A549 (cell line): ENCODE data around the gene TFF2. TPM values are rescaled to one million over a fixed set of nuclear protein-coding genes. Genes with fewer than 3 reads are reported as not detected.

Source experiments
- ATAC-seq, 2 experiments: fragments of 200-7000 bp in 1 of 2; fragments of >200 bp in 1 of 2; cut with Nextera tagmentation in 1 of 2; cut with Tn5 transposase in 1 of 2; 3 replicates each; pipeline versions ENCODE4 v1.8.0 to v1.9.1; 2018 to 2020; ENCODE audit warnings: mild to moderate bottlenecking in 1 of 2, moderate library complexity in 1 of 2
- CTCF ChIA-PET: fragments of 300-600 bp; sonication (Branson Sonifier 250); formaldehyde crosslinking; extraction: SDS; loops from one replicate; lab custom pipeline; 2021; ENCODE audit warnings: antibody characterized with exemption, inconsistent platforms; lab: Yijun Ruan, JAX
- POLR2A ChIA-PET: fragments of 350-600 bp; formaldehyde crosslinking; extraction: SDS; loops from one replicate; lab custom pipeline; 2021; ENCODE audit warnings: antibody characterized with exemption, inconsistent platforms; lab: Yijun Ruan, JAX
- DNase-seq, 2 experiments: peaks; one replicate each; pipeline versions ENCODE4 v3.0.0 to v3.0.0-alpha.2; 2011 to 2016; ENCODE audit warnings: low read depth in 1 of 2, low spot score in 1 of 2
- FAIRE-seq: peaks from 2 replicates; lab custom pipeline; 2011; peaks lifted over from hg19 to GRCh38; lab: Jason Lieb, UNC
- H3K27ac ChIP-seq, 2 experiments: fragments of >200 bp; sonication (Bioruptor Twin); formaldehyde crosslinking; 3 replicates each; pipeline ENCODE4 v1.5.1; 2016 to 2017
- H3K4me1 ChIP-seq: fragments of >200 bp; sonication (Bioruptor Twin); formaldehyde crosslinking; 3 replicates; pipeline ENCODE4 v1.6.1; 2016
- H3K4me2 ChIP-seq: fragments of >200 bp; sonication (Bioruptor Twin); formaldehyde crosslinking; 3 replicates; pipeline ENCODE4 v1.6.1; 2016
- H3K4me3 ChIP-seq: fragments of >200 bp; sonication (Bioruptor Twin); formaldehyde crosslinking; 3 replicates; pipeline ENCODE4 v1.5.1; 2016
- H3K9me3 ChIP-seq: fragments of >200 bp; sonication (Bioruptor Twin); formaldehyde crosslinking; 3 replicates; pipeline ENCODE4 v1.6.1; 2016
- BHLHE40 ChIP-seq: IDR thresholded peaks from 2 replicates; pipeline ENCODE4 v1.6.1; 2012; ENCODE audit warnings: low read depth, low read length, inconsistent platforms
- CHD2 ChIP-seq: fragments of 150-350 bp; IDR thresholded peaks from 2 replicates; pipeline ENCODE4 v1.6.1; 2014; ENCODE audit warnings: low read length; ENCODE audit not compliant: partially characterized antibody
- CHD4 ChIP-seq: fragments of 200-600 bp; sonication (generic); IDR thresholded peaks from 2 replicates; pipeline ENCODE4 v1.6.1; 2016; ENCODE audit warnings: antibody characterized with exemption, mild to moderate bottlenecking, borderline replicate concordance
- CTCF ChIP-seq: fragments of >200 bp; sonication (Bioruptor Twin); formaldehyde crosslinking; IDR thresholded peaks from 3 replicates; pipeline ENCODE4 v1.5.1; 2016
- E2F6 ChIP-seq: IDR thresholded peaks from 2 replicates; pipeline ENCODE4 v1.6.1; 2012; ENCODE audit warnings: low read depth, borderline replicate concordance
- EHMT2 ChIP-seq: fragments of 200-600 bp; sonication (generic); IDR thresholded peaks from 2 replicates; pipeline ENCODE4 v1.6.1; 2016; ENCODE audit warnings: antibody characterized with exemption, low read depth, mild to moderate bottlenecking, moderate library complexity
- ELK1 ChIP-seq: fragments of 150-350 bp; IDR thresholded peaks from 2 replicates; pipeline ENCODE4 v1.6.1; 2014; ENCODE audit warnings: low read depth, mild to moderate bottlenecking, low read length
- FOSL2 ChIP-seq, 2 experiments: fragments of 450-650 bp in 1 of 2; fragments of >200 bp in 1 of 2; sonication (Bioruptor Twin) in 1 of 2; formaldehyde crosslinking; IDR thresholded peaks; 2 replicates each; pipeline versions ENCODE4 v1.5.0 to v1.6.1; 2016 to 2020; ENCODE audit warnings: mild to moderate bottlenecking in 1 of 2, moderate library complexity in 1 of 2
- FOXS1 ChIP-seq: fragments of 250-450 bp; sonication (Bioruptor Pico); IDR thresholded peaks from 2 replicates; pipeline ENCODE4 v1.5.0; 2020; ENCODE audit warnings: mild to moderate bottlenecking, moderate library complexity
- GATA3 ChIP-seq: IDR thresholded peaks from 2 replicates; pipeline ENCODE4 v1.6.1; 2012; ENCODE audit warnings: borderline replicate concordance
- HDAC2 ChIP-seq: fragments of 200-600 bp; sonication (generic); IDR thresholded peaks from 2 replicates; pipeline ENCODE4 v1.6.1; 2016
- HES2 ChIP-seq: fragments of >200 bp; sonication (Bioruptor Twin); formaldehyde crosslinking; IDR thresholded peaks from 2 replicates; pipeline ENCODE4 v1.6.1; 2016
- HMGXB4 ChIP-seq: fragments of 250-450 bp; sonication (Bioruptor Pico); IDR thresholded peaks from 2 replicates; pipeline ENCODE4 v1.5.0; 2021; ENCODE audit warnings: mild to moderate bottlenecking, moderate library complexity, borderline replicate concordance
- HOXB13 ChIP-seq: fragments of 250-450 bp; sonication (Bioruptor Pico); IDR thresholded peaks from 2 replicates; pipeline ENCODE4 v1.5.0; 2020; ENCODE audit warnings: low read depth, mild to moderate bottlenecking, moderate library complexity
- HOXB5 ChIP-seq: fragments of 250-450 bp; sonication (Bioruptor Pico); IDR thresholded peaks from 2 replicates; pipeline ENCODE4 v1.5.0; 2020; ENCODE audit warnings: mild to moderate bottlenecking, moderate library complexity
- MAZ ChIP-seq: fragments of 150-350 bp; IDR thresholded peaks from 2 replicates; pipeline ENCODE4 v1.6.1; 2014; ENCODE audit warnings: antibody characterized with exemption, low read depth, low read length, borderline replicate concordance
- NPAS2 ChIP-seq: fragments of 250-450 bp; sonication (Bioruptor Pico); IDR thresholded peaks from 2 replicates; pipeline ENCODE4 v1.8.0; 2022; ENCODE audit warnings: mild to moderate bottlenecking, moderate library complexity, borderline replicate concordance
- POLR2A ChIP-seq: IDR thresholded peaks from 2 replicates; pipeline ENCODE4 v1.6.1; 2012; ENCODE audit warnings: mild to moderate bottlenecking, low read length
- POLR2AphosphoS2 ChIP-seq: conservative IDR thresholded peaks from 2 replicates; pipeline ENCODE4 v1.6.1; 2012; ENCODE audit warnings: low read length, improper control_type of control experiment, inconsistent platforms
- REST ChIP-seq: fragments of 200-600 bp; sonication (generic); IDR thresholded peaks from 2 replicates; pipeline ENCODE4 v1.6.1; 2016; ENCODE audit warnings: antibody characterized with exemption, mild to moderate bottlenecking, moderate library complexity
- RFX5 ChIP-seq: fragments of 450-650 bp; IDR thresholded peaks from 2 replicates; pipeline ENCODE4 v1.7.1; 2014; ENCODE audit warnings: antibody characterized with exemption, mild to moderate bottlenecking, moderate library complexity
- RNF2 ChIP-seq: fragments of 200-600 bp; sonication (generic); IDR thresholded peaks from 2 replicates; pipeline ENCODE4 v1.6.1; 2016; ENCODE audit warnings: low read depth, mild to moderate bottlenecking, antibody characterized with exemption, moderate library complexity, borderline replicate concordance
- SREBF2 ChIP-seq: fragments of 450-650 bp; IDR thresholded peaks from 2 replicates; pipeline ENCODE4 v1.6.1; 2014; ENCODE audit warnings: mild to moderate bottlenecking, moderate library complexity
- TFCP2L1 ChIP-seq: fragments of 250-450 bp; sonication (Bioruptor Pico); IDR thresholded peaks from 2 replicates; pipeline ENCODE4 v1.5.0; 2021; ENCODE audit warnings: mild to moderate bottlenecking
- USF2 ChIP-seq: fragments of 450-650 bp; IDR thresholded peaks from 2 replicates; pipeline ENCODE4 v1.6.1; 2014; ENCODE audit warnings: antibody characterized with exemption
- WGBS: methylation state at CpG from one replicate; pipeline ENCODE4 v1.1.6; 2017; ENCODE audit errors: missing lambda C conversion rate; 5-methylcytosine and 5-hydroxymethylcytosine counted together
- polyA plus RNA-seq, 4 experiments: library from polyadenylated mRNA; depleted of rRNA in 3 of 4; stranded (reverse); fragments of >200 nt; fragmentation: RNase III in 1 of 4; extraction: RNeasy Plus Mini Kit Qiagen cat#74134 plus additional on column Dnase treatment in 1 of 4; gene quantifications; 2 replicates in 3 of 4; 3 replicates in 1 of 4; pipeline ENCODE4 v1.2.3, GENCODE V29; 2011 to 2017

Gene TFF2
- polyA plus RNA-seq, 2 of the 4 experiments (the other 2 are of a cell fraction) = not detected

- Histone ChIP-seq H3K9me3 (no peaks in the 10 kb centered on the region), H3K27ac (no peak overlapping the region), H3K4me1 (no peaks in the 10 kb centered on the region)
- WGBS = 77% methylated on average over 11 of the region's 33 CpGs
- no peak for ATAC-seq
- CTCF ChIA-PET = no interaction called here
- TF ChIP-seq E2F6 (no peak), USF2 (no peak), FOXS1 (CRISPR knock-in tag) (no peak), TFCP2L1 (no peak), HMGXB4 (CRISPR knock-in tag) (no peak), RNF2 (no peak), ELK1 (no peak), HDAC2 (no peak), CHD2 (no peak), FOSL2 (IDR thresholded peaks at IDR 0.05) (no peak), FOSL2 (CRISPR knock-in tag; IDR thresholded peaks at IDR 0.05) (no peak), REST (no peak)
- TF ChIP-seq, all 56 proteins: peak for 0
- DNase-seq = no peak
- no peak overlapping the region for H3K4me2 ChIP-seq
- no peak overlapping the region for H3K4me3 ChIP-seq
- POLR2A ChIA-PET = no interaction called here
- no peak for FAIRE-seq
Observed at GRCh38 chr21:42305707-42306147, 45.1 kb downstream of the TFF2 start.

- no peak for ATAC-seq
- H3K4me3 ChIP-seq = no peak overlapping the region
- DNase-seq = no peak
- POLR2A ChIA-PET = no interaction called here
- TF ChIP-seq MAZ (no peak), HDAC2 (no peak), RNF2 (no peak), CHD4 (no peak), CTCF (no peak), BHLHE40 (no peak), FOSL2 (IDR thresholded peaks at IDR 0.05) (no peak), FOSL2 (CRISPR knock-in tag; IDR thresholded peaks at IDR 0.05) (no peak), HES2 (no peak), HOXB13 (CRISPR knock-in tag) (no peak), HOXB5 (CRISPR knock-in tag) (no peak), RFX5 (no peak), POLR2A (no peak), SREBF2 (no peak), TFCP2L1 (no peak), NPAS2 (CRISPR knock-in tag) (no peak), GATA3 (no peak), POLR2AphosphoS2 (no peak), EHMT2 (no peak)
- no peaks in the 10 kb centered on the region for H3K9me3 ChIP-seq
- FAIRE-seq = no peak
- no peaks in the 10 kb centered on the region for H3K4me1 ChIP-seq
- WGBS = 49% methylated on average over 17 of the region's 22 CpGs
- H3K27ac ChIP-seq = no peak overlapping the region
- H3K4me2 ChIP-seq = no peak overlapping the region
- CTCF ChIA-PET = no interaction called here
Observed at GRCh38 chr21:42304556-42305454, 46.0 kb downstream of the TFF2 start.
